Central memory CD4-positive, alpha-beta T cell (primary cell): Measurements from ENCODE around the gene SH2D2A.
A peak's percentile ranks its signal among the peaks of the same experiment; 100 is the strongest.

Experiments
- DNase-seq: peaks from one replicate; pipeline ENCODE4 v3.0.0; 2022

Gene SH2D2A

DNA sequence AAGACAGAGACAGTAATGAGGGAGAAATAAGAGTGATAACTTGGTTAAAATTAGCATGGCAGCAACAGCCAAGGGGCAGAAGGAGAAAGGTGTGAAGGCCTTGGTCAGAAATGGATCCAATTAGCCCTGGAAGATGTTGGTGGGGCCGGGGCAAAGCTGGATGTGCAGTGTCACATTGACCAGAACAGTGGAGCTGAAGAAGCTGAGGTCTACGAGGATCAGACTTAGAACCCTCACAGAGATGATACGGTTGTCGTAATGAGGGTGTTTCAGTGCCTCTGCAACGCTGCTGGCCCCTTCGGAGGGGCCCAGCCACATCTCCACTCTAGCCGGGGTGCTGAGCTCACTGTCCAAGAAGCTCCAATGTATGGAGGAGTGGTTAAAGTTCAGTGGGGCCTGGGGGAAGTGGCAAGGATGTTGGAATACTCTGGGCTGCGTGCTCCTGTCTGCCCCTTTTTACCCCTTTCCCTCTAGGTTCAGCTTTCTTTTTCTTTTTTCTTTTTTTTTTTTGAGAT, 14.2 kb downstream of the SH2D2A start:
- no peak for DNase-seq

DNA sequence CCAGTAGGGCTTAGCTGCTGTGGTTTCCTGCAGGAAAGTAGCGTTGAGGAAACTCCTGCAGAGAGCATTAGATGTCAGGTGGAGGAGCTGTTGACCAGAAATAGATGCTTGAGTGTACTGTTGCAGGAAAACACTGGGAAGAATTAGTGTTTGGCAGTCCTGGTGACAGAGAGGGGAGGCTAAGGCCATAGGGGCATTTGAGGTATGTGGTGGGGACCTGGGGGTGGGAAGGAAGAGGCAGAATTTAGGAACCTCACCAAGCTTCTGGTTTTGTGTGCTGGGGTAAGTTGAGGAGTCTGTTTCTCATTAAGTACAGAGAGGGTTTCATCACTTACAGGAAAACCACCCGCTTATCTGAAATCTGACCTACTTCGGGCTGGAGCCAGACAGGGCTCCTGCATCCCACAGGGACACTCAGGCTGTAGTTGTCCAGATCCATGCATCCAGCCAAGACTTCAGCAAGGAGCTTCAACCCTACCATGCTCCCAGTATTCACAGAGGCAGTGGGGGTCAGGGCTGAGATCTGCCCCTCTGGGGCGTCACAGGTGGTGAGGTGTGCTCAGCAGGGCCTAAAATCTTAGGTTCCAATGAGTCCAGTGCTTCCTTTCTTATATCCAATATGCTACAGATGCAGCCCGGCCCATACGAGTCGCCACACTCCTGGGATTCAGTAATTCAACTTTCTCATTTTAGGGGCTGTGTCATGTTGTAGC, 15.1 kb downstream of the SH2D2A start:
- DNase-seq, result no peak

DNA sequence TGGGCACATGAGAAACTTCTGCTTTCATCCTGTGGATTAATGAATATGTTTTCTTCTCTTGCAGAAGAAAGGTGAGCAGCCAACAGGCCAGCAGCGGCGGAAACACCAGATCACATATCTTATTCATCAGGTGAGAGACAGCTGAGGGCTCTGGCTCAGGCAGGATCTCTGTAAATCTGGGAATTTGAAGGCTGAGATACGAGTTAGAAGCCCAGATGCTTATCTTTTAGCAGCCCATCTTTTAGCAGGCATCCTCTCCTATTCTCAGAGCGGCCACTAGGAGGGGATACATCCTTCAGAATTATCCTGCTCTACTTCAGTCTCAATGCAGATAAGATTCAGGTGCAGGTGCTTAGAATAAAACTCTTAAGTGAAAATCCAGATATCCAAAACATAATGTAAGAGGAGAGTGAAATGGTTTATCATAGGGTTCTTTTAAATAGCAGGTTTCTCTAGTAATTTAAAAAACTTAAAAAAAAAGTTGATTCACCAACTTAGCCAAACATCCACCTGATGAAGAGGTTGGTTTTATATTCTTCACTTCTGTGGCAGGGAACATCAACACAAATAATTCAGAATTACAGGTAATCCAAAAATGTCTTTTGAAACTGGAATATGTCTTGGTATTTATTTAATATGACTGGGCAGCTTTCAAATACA, 19.3 kb downstream of the SH2D2A start:
- peak; percentile 65 for DNase-seq

- no peak for DNase-seq
Observed at GRCh38 chr1:156796340-156797097, 20.1 kb downstream of the SH2D2A start.

DNA sequence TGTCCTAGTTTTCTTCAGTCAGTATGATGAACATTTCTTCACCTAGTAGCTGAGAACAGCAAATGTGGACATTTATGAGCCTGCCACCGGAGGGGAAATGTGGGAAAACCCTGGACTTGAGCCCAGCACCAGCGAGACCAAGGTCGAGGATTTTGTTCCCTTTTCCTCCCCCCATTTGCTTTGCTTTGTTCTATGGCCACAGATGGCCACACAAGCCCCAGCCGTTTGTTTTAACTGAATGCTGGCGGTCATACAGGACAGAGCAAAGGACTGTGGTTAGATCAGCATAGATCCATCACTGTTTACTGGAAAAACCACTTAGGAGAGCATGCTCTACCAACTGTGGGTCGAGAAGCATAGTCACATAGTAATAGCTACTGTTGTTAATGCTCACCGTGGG, 20.9 kb downstream of the SH2D2A start:
- DNase-seq, result no peak

DNA sequence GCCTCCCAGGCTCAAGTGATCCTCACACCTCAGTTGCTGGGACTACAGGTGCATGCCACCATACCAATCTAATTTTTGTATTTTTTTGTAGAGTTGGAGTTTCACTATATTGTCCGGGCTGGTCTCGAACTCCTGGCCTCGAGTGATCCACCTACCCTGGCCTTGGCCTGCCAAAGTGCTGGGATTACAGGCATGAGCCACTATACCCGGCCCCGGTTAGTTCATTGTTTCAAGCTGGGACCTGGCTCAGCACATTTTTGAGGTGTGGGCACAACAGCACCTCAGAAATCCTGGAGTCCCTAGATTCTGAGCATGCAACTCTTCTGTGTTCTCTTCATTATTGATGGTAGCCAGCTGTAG, 21.3 kb downstream of the SH2D2A start:
- DNase-seq, result no peak

- DNase-seq, result no peak
Observed at GRCh38 chr1:156794506-156795373, 21.9 kb downstream of the SH2D2A start.

- DNase-seq, result no peak
Observed at GRCh38 chr1:156789621-156790318, 26.9 kb downstream of the SH2D2A start.

GRCh38 chr1:156788136-156788535, 28.5 kb downstream of the SH2D2A start:
- DNase-seq, result no peak

- DNase-seq, result no peak
Observed at GRCh38 chr1:156786640-156787039, 30.0 kb downstream of the SH2D2A start.

DNA sequence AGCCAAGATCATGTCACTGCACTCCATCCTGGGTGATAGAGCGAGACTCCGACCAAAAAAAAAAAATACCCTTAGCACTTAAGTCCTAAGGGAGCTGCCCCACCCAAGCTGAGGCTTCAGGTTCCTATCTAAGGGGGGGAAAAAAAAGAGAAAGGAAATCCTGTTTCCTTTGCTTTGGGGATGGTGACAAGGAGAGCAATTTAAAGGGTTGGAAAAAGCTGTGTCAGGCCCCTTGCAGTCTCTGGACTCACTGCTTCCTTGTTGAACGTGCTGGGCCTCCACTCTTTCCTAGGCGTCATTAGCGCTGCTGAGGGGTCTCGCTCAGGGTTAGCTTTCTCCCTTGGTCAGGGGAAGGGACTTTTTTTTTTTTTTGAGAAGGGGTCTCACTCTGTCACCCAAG, 31.2 kb downstream of the SH2D2A start:
- DNase-seq, result no peak

DNA sequence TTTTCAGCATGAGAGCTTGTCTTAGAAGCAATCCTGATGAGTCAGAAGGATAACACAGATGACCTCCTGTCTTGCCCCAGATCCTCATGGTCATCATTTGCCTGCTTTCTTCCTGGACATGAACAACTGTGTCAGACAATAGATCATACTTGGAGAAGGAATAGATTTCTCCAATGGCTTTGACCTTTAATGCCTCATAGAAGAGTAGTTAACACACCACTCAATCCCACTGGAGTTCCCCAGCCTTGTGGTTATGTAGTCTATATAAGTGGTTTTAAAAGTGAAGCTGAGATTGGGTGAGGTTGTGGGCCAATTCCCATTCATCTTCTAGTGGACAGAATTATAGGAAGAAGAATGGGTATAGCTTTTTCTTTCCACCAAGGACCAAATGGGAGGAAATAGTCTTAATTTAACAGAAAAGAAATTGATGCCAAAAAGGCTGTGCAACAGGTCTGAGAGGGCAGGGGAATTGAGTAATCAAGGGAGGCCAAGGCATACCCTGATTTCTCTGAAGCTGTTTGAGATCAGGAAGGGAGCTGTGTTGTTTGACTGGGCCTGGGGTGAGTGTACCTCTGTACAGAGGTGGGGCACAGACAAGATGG, 35.0 kb downstream of the SH2D2A start:
- DNase-seq, result no peak

DNA sequence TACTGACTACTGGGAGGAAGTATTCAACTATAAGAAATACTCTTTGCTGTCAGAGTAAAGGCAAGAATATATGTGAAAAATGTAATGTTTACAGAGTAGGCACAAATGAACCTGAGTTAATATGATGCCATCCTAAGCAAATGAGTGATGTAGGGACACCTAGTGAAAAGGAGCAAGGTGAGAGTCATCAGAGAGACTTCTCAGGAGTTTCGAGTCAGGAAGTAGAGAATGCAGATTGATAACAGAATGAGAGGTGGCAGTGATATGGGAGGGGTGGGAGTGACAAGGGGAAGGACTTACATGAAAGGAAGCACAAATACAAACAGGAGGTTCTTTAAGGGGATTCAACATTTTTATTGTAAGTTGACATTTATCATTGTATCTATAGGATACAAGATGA, 39.1 kb downstream of the SH2D2A start:
- no peak for DNase-seq

DNA sequence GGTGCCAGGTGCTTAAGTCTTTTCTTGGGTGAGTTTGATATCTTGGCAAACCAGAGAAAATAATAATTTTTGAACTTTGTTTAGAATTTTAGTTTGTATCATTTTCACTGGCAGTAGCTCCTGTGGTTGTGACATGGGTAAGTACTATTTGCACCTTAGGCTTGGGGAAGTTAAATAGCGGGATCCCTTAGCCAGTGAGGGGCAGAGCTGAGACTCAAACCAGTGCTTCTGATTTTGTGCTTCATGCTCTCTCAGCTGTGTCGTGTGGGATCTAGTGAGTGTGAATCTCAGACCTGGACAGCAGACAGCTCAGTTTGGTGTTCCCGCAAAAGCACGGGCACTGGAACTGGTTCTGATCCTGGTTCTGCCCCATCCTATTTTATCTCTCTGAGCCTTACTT, 39.7 kb downstream of the SH2D2A start:
- DNase-seq, result no peak

GRCh38 chr1:156775799-156776198, 40.8 kb downstream of the SH2D2A start:
- no peak for DNase-seq

DNA sequence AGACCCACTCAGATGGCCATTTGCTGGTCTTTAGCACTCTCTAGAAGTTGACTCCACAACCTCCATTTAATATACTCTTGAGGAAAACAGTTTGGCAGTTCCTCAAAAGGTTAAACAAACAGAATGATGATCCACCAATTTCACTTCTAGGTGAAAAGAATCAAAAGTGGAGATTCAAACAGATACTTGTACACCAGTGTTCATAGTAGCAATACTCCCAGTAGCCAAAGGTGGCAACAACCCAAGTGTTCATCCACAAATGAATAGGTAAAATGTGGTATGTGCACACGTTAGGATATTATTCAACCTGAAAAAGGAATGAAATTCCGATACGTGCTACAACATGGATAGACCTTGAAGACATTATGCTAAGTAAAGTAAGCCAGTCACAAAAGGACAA, 43.0 kb downstream of the SH2D2A start:
- DNase-seq, result no peak

DNA sequence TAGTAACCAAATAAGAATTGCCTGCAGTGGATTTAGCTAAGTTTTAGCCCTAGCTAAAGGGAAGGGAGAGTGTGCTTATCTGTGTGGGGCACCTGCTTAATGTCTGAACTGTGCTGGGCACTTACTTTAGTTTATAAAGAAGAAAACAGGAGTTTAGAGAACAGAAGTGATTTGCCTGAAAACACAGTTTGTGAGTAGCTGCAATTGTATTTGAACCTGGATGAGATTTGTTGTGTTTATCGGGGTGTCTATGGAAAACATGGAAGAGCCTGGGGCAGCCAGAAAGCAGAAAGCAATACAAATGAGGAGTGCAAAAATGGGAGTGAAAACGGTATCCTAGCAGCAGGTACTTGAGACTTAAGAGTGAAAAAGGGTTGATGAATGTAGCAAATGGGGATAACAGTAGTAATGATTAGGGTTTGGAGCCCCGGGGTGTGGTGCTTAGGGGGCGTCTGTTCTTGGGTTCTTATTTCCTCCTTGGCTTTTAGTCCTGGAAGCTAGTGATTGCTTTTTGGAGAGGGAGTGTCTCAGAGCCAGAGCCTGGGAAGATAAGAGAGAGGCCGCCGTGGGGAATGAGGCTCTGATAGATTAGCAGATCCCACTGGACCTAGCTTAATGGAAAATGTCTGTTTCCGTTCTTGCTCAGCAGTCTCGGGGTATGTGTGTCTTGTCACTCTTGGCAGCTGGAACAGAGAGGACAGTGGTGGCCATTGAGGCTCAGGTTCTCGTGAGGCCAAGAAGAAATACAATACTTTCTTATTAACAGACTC, 43.7 kb downstream of the SH2D2A start:
- DNase-seq, result no peak

DNA sequence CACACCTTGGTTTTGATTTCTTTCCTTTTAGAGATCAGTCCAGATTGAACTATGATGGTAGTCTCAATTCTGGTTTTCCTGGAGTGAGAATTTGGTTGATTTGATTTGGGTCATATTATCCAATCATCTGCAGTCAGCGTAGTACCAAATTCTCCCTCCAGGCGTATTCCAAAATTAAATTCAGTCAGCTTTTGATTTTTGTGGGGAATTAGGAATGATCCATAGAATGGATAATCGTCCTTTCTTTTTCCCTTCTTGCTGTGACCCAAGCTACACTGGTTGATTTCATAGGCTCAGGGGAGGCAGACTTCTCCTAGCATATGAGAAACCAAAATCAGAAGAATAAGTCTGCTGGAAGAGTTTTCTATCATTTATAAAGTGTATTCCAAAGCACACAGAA, 44.4 kb downstream of the SH2D2A start:
- DNase-seq, result no peak

DNA sequence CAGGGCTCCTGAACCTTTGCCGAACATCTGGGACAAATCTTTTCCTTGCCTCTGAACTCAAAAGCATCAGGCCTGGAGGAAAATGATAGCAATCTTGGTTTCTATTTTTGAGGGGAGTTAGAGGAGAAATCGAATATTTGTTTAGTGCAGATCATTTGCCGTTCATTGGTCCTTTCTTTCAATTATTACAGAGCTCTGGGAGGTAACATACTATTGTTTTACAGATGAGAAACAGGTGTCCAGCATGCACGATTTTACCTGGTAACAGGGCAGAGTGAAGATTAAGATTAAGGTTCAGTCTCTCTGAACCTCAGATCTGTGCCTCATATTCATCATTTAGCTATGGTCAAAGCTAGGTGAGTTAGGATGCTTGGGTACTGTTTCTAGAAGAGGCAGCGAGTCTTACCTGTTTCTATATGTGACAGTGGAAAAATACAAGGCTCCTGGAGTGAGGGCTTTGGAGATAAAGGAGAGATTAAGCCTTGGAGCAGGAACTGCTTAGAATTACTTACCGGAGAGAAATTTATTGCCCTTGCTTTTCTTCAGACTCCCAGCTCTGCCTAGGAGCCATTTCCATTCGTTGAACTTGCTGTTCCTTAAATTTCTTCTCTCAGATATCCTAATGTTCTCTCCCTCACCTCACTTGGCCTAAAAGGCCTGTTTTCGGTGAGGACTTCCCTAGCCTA, 47.9 kb downstream of the SH2D2A start:
- no peak for DNase-seq

- DNase-seq, result peak; percentile 22
Observed at GRCh38 chr1:156767879-156768604, 48.6 kb downstream of the SH2D2A start.
